PC-3 (cell line): ENCODE results near the gene CDK4.

Source experiments
- CTCF ChIP-seq: fragments of 300-600 bp; sonication (generic); conservative IDR thresholded peaks from 2 replicates; pipeline ENCODE4 v1.5.1; 2017; ENCODE audit warnings: antibody characterized with exemption, low read depth, mild to moderate bottlenecking, low read length
- EZH2 ChIP-seq: fragments of 300-600 bp; sonication (generic); IDR thresholded peaks from one replicate; pipeline ENCODE4 v1.6.1; 2017; ENCODE audit warnings: antibody characterized with exemption, mild to moderate bottlenecking, low read length; ENCODE audit not compliant: unreplicated experiment
- EZH2phosphoT487 ChIP-seq: fragments of 300-600 bp; sonication (generic); IDR thresholded peaks from 2 replicates; pipeline ENCODE4 v1.6.1; 2018; ENCODE audit warnings: mild to moderate bottlenecking, antibody characterized with exemption, low read length, borderline replicate concordance

GRCh38 chr12:57717131-57717530, 35.0 kb downstream of the CDK4 start:
- TF ChIP-seq CTCF: no peak
- TF ChIP-seq EZH2phosphoT487: no peak
- no peak for TF ChIP-seq EZH2
